ENCODE data around the gene XYLT1.

XYLT1 gene

DNA sequence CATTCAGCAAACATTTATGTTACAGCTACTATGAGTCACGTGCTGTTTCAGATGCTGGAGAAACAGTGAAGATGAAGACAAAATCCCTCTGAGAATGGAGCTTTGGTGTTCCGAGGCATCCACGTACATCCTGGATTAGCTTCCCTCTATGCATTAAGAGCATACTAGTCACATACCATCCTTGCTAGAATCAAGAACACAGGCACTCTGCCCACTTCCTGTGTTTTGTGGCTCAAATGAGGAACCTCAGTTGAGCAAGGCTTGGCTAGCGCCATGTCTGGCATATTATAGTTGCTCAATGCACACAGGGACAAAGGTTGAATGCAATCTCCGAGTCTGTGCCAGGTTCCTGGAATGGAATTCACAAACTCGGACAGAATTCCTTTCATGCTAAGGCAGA is 297.5 kb downstream of the XYLT1 start:
- no peaks in the 10 kb centered on the region for H3F3A ChIP-seq (ENCODE audit: control insufficient read depth, insufficient read depth)
- H3K4me2 ChIP-seq (ENCODE audit: low read length): no peak overlapping the region
- TF ChIP-seq, protein P1, sequence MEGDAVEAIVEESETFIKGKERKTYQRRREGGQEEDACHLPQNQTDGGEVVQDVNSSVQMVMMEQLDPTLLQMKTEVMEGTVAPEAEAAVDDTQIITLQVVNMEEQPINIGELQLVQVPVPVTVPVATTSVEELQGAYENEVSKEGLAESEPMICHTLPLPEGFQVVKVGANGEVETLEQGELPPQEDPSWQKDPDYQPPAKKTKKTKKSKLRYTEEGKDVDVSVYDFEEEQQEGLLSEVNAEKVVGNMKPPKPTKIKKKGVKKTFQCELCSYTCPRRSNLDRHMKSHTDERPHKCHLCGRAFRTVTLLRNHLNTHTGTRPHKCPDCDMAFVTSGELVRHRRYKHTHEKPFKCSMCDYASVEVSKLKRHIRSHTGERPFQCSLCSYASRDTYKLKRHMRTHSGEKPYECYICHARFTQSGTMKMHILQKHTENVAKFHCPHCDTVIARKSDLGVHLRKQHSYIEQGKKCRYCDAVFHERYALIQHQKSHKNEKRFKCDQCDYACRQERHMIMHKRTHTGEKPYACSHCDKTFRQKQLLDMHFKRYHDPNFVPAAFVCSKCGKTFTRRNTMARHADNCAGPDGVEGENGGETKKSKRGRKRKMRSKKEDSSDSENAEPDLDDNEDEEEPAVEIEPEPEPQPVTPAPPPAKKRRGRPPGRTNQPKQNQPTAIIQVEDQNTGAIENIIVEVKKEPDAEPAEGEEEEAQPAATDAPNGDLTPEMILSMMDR (IDR thresholded peaks at IDR 0.05; ENCODE audit: low read depth, low read length, poor library complexity, severe bottlenecking): no peak
- no peak for TF ChIP-seq EZH2phosphoT487 (IDR thresholded peaks at IDR 0.05; ENCODE audit: borderline replicate concordance, low read length)

GRCh38 chr16:17171250-17172143 is 299.3 kb downstream of the XYLT1 start:
- H3K27ac ChIP-seq (ENCODE audit: low read depth, low read length): no peak overlapping the region
- no peaks in the 10 kb centered on the region for H3K9me2 ChIP-seq (replicated peaks; ENCODE audit: control insufficient read depth, low read length)
- no peaks in the 10 kb centered on the region for H3K9me3 ChIP-seq (ENCODE audit: control insufficient read depth, insufficient read depth, low read length)
- no peaks in the 10 kb centered on the region for H3K27me3 ChIP-seq (ENCODE audit: control insufficient read depth, low read length)
- no peaks in the 10 kb centered on the region for H4K20me1 ChIP-seq (ENCODE audit: control insufficient read depth, insufficient read depth, low read depth, low read length)
- H3K79me2 ChIP-seq (ENCODE audit: control insufficient read depth, low read length): no peaks in the 10 kb centered on the region
- no peaks in the 10 kb centered on the region for H3F3A ChIP-seq (ENCODE audit: control insufficient read depth, insufficient read depth)
- no peak for TF ChIP-seq EZH2phosphoT487 (IDR thresholded peaks at IDR 0.05; ENCODE audit: borderline replicate concordance, low read length)
- TF ChIP-seq, protein P1 (IDR thresholded peaks at IDR 0.05; ENCODE audit: low read depth, low read length, poor library complexity, severe bottlenecking): no peak
- H3K4me2 ChIP-seq (ENCODE audit: low read length): no peak overlapping the region
- H3K4me3 ChIP-seq (ENCODE audit: low read length): no peak overlapping the region
- H3K4me1 ChIP-seq (ENCODE audit: control insufficient read depth, low read length): no peaks in the 10 kb centered on the region
- no peaks in the 10 kb centered on the region for H3K36me3 ChIP-seq (ENCODE audit: control insufficient read depth, low read length)

More for the DNA sequence above, 297.5 kb downstream of the XYLT1 start:
- H3K36me3 ChIP-seq (ENCODE audit: control insufficient read depth, low read length): no peaks in the 10 kb centered on the region
- no peak overlapping the region for H3K27ac ChIP-seq (ENCODE audit: low read depth, low read length)
- no peaks in the 10 kb centered on the region for H3K9me3 ChIP-seq (ENCODE audit: control insufficient read depth, insufficient read depth, low read length)
- no peaks in the 10 kb centered on the region for H3K9me2 ChIP-seq (replicated peaks; ENCODE audit: control insufficient read depth, low read length)
- H3K27me3 ChIP-seq (ENCODE audit: control insufficient read depth, low read length): no peaks in the 10 kb centered on the region
- H3K4me3 ChIP-seq (ENCODE audit: low read length): no peak overlapping the region
- H4K20me1 ChIP-seq (ENCODE audit: control insufficient read depth, insufficient read depth, low read depth, low read length): no peaks in the 10 kb centered on the region
- no peaks in the 10 kb centered on the region for H3K79me2 ChIP-seq (ENCODE audit: control insufficient read depth, low read length)
- H3K4me1 ChIP-seq (ENCODE audit: control insufficient read depth, low read length): no peaks in the 10 kb centered on the region

- Histone ChIP-seq H3K36me3 (ENCODE audit: control insufficient read depth, low read length) (no peaks in the 10 kb centered on the region), H4K20me1 (ENCODE audit: control insufficient read depth, insufficient read depth, low read depth, low read length) (no peaks in the 10 kb centered on the region), H3K79me2 (ENCODE audit: control insufficient read depth, low read length) (no peaks in the 10 kb centered on the region), H3K27ac (ENCODE audit: low read depth, low read length) (no peak overlapping the region), H3K4me2 (ENCODE audit: low read length) (no peak overlapping the region), H3K4me3 (ENCODE audit: low read length) (no peak overlapping the region), H3F3A (ENCODE audit: control insufficient read depth, insufficient read depth) (no peaks in the 10 kb centered on the region), H3K9me3 (ENCODE audit: control insufficient read depth, insufficient read depth, low read length) (no peaks in the 10 kb centered on the region), H3K9me2 (replicated peaks; ENCODE audit: control insufficient read depth, low read length) (no peaks in the 10 kb centered on the region), H3K27me3 (ENCODE audit: control insufficient read depth, low read length) (no peaks in the 10 kb centered on the region), H3K4me1 (ENCODE audit: control insufficient read depth, low read length) (no peaks in the 10 kb centered on the region)
- TF ChIP-seq EZH2phosphoT487 (IDR thresholded peaks at IDR 0.05; ENCODE audit: borderline replicate concordance, low read length): no peak
- TF ChIP-seq, protein P1 (IDR thresholded peaks at IDR 0.05; ENCODE audit: low read depth, low read length, poor library complexity, severe bottlenecking): no peak
These were observed 300.3 kb downstream of the XYLT1 start for GRCh38 chr16:17170435-17170834.

Data from DOHH2 (cell line).